OCI-LY3 (cell line): ENCODE measurements around the gene MED27.

Source experiments
- H2AFZ ChIP-seq: fragments of 200-600, 300-600 bp; shearing (Covaris generic); 2 replicates; pipeline ENCODE4 v1.6.0; 2014; ENCODE audit warnings: antibody characterized with exemption, low read depth, low read length
- H3K27ac ChIP-seq: fragments of 200-600, 300-600 bp; sonication (generic); 2 replicates; pipeline ENCODE4 v1.5.1; 2014; ENCODE audit warnings: mild to moderate bottlenecking, low read length, moderate library complexity, mixed read lengths
- H3K27me3 ChIP-seq: fragments of 200-600, 300-600 bp; sonication (generic); 2 replicates; pipeline ENCODE4 v1.6.1; 2014; ENCODE audit warnings: low read depth, low read length, mixed read lengths
- H3K36me3 ChIP-seq: fragments of 200-600, 300-600 bp; sonication (generic); replicated peaks from 2 replicates; pipeline ENCODE3; 2014; ENCODE audit warnings: low read depth, low read length, mixed read lengths
- H3K4me1 ChIP-seq: fragments of 300-600, 200-600 bp; sonication (generic); 2 replicates; pipeline ENCODE4 v1.6.1; 2014; ENCODE audit warnings: low read length, mixed read lengths
- H3K4me2 ChIP-seq: fragments of 200-600, 300-600 bp; sonication (generic); 2 replicates; pipeline ENCODE4 v1.6.1; 2014; ENCODE audit warnings: low read length, mixed read lengths
- H3K4me3 ChIP-seq: fragments of 300-600, 200-600 bp; sonication (generic); 2 replicates; pipeline ENCODE4 v1.5.1; 2014; ENCODE audit warnings: antibody characterized with exemption, mild to moderate bottlenecking, low read length, moderate library complexity
- H3K79me2 ChIP-seq: fragments of 300-600, 200-600 bp; shearing (Covaris generic); 2 replicates; pipeline ENCODE4 v1.6.1; 2014; ENCODE audit warnings: mild to moderate bottlenecking, low read length, mixed read lengths
- H3K9ac ChIP-seq: fragments of 300-600, 200-600 bp; shearing (Covaris generic); 2 replicates; pipeline ENCODE4 v1.6.0; 2014; ENCODE audit warnings: mild to moderate bottlenecking, low read length, moderate library complexity
- H3K9me3 ChIP-seq: fragments of 200-600, 300-600 bp; shearing (Covaris generic); 2 replicates; pipeline ENCODE4 v1.6.1; 2014; ENCODE audit warnings: low read length, mixed read lengths; ENCODE audit not compliant: insufficient read depth
- H4K20me1 ChIP-seq: fragments of 200-600, 300-600 bp; sonication (generic); 2 replicates; pipeline ENCODE4 v1.6.1; 2016; ENCODE audit warnings: low read length, mixed read lengths; ENCODE audit not compliant: insufficient read depth
- CTCF ChIP-seq: fragments of 200-600, 300-600 bp; sonication (generic); IDR thresholded peaks from 2 replicates; pipeline ENCODE4 v1.5.1; 2014; ENCODE audit warnings: antibody characterized with exemption, low read length, low read depth
- EZH2phosphoT487 ChIP-seq: fragments of 200-600 bp; shearing (Covaris generic); IDR thresholded peaks from 2 replicates; pipeline ENCODE4 v1.6.1; 2018; ENCODE audit warnings: antibody characterized with exemption, mixed run types, low read depth

The MED27 gene

GRCh38 chr9:131999692-132000551 lies 79.7 kb downstream of the MED27 start:
- no peak overlapping the region for H3K9ac ChIP-seq
- no peak for TF ChIP-seq EZH2phosphoT487
- no peak for TF ChIP-seq CTCF
- H3K36me3 ChIP-seq = peaks cover 6% of the 10 kb centered on the region
- peak overlapping the region; percentile 16; the same call in 1 of the 2 replicates for H3K4me2 ChIP-seq
- no peaks in the 10 kb centered on the region for H3K27me3 ChIP-seq
- no peak overlapping the region for H2AFZ ChIP-seq
- H3K4me3 ChIP-seq = no peak overlapping the region
- H4K20me1 ChIP-seq = peaks cover 76% of the 10 kb centered on the region
- peaks cover 35% of the 10 kb centered on the region for H3K4me1 ChIP-seq
- H3K9me3 ChIP-seq = no peaks in the 10 kb centered on the region
- H3K27ac ChIP-seq = no peak overlapping the region
- H3K79me2 ChIP-seq = peaks cover 8% of the 10 kb centered on the region; the same call in 1 of the 2 replicates

GRCh38 chr9:131997779-131998178 lies 81.9 kb downstream of the MED27 start:
- 0 out of 2 replicates have a peak, but pooled peaks cover 3% of the 10 kb centered on the region for H3K79me2 ChIP-seq
- no peak for TF ChIP-seq EZH2phosphoT487
- TF ChIP-seq CTCF = no peak
- H4K20me1 ChIP-seq = peaks cover 67% of the 10 kb centered on the region
- H3K9ac ChIP-seq = no peak overlapping the region
- H3K4me3 ChIP-seq = no peak overlapping the region
- no peaks in the 10 kb centered on the region for H3K9me3 ChIP-seq
- no peak overlapping the region for H3K4me2 ChIP-seq
- no peak overlapping the region for H2AFZ ChIP-seq
- no peaks in the 10 kb centered on the region for H3K27me3 ChIP-seq
- H3K4me1 ChIP-seq = peaks cover 14% of the 10 kb centered on the region
- H3K27ac ChIP-seq = no peak overlapping the region
- H3K36me3 ChIP-seq = peaks cover 6% of the 10 kb centered on the region

GRCh38 chr9:131997076-131997475 lies 82.6 kb downstream of the MED27 start:
- Histone ChIP-seq H3K4me2 (no peak overlapping the region), H3K4me1 (peaks cover 8% of the 10 kb centered on the region), H3K79me2 (0 out of 2 replicates have a peak, but pooled peaks cover 3% of the 10 kb centered on the region), H3K4me3 (no peak overlapping the region), H3K36me3 (peaks cover 6% of the 10 kb centered on the region), H2AFZ (no peak overlapping the region), H3K9ac (no peak overlapping the region), H4K20me1 (peaks cover 60% of the 10 kb centered on the region), H3K27me3 (no peaks in the 10 kb centered on the region), H3K27ac (no peak overlapping the region), H3K9me3 (no peaks in the 10 kb centered on the region)
- no peak for TF ChIP-seq EZH2phosphoT487
- TF ChIP-seq CTCF = no peak

- no peaks in the 10 kb centered on the region for H3K27me3 ChIP-seq
- no peak overlapping the region for H3K4me3 ChIP-seq
- no peak overlapping the region for H2AFZ ChIP-seq
- H3K36me3 ChIP-seq = peaks cover 5% of the 10 kb centered on the region
- H3K4me2 ChIP-seq = no peak overlapping the region
- H3K79me2 ChIP-seq = no peaks in the 10 kb centered on the region
- no peak for TF ChIP-seq EZH2phosphoT487
- no peak for TF ChIP-seq CTCF
- peaks cover 59% of the 10 kb centered on the region for H4K20me1 ChIP-seq
- H3K27ac ChIP-seq = no peak overlapping the region
- no peaks in the 10 kb centered on the region for H3K9me3 ChIP-seq
- H3K9ac ChIP-seq = no peak overlapping the region
- peaks cover 8% of the 10 kb centered on the region for H3K4me1 ChIP-seq
Measured at GRCh38 chr9:131995382-131995781, 84.3 kb downstream of the MED27 start.
